Calu3 (cell line): Measurements from ENCODE around the gene MFSD6L. TPM values are rescaled to one million over a fixed set of nuclear protein-coding genes. Genes with fewer than 3 reads are reported as not detected.

Source experiments
- Bru-seq: library from RNA; stranded (reverse); fragments of 400-500 nt; gene quantifications from one replicate; lab custom pipeline; 2021; lab: Mats Ljungman, UMichigan
- BruChase-seq, 2 experiments: library from RNA; stranded (reverse); fragments of 400-500 nt; gene quantifications; one replicate each; lab custom pipeline; 2021; lab: Mats Ljungman, UMichigan
- BruUV-seq: library from RNA; stranded (reverse); fragments of 400-500 nt; replicated peaks from 2 replicates; lab custom pipeline; 2021; lab: Mats Ljungman, UMichigan
- CTCF ChIA-PET: fragments of 300-600 bp; sonication (Branson Sonifier 250); formaldehyde crosslinking; loops from one replicate; lab custom pipeline; 2022; ENCODE audit warnings: antibody characterized with exemption; lab: Charles Lee
- DNase-seq: peaks from one replicate; pipeline ENCODE4 v3.0.0; 2022
- H3K27ac Mint-ChIP-seq: one replicate; pipeline ENCODE4 v1.8.0; 2022; ENCODE audit warnings: mixed read lengths; ENCODE audit not compliant: unreplicated experiment
- H3K27me3 Mint-ChIP-seq: one replicate; pipeline ENCODE4 v1.8.0; 2022; ENCODE audit warnings: mixed read lengths; ENCODE audit not compliant: unreplicated experiment
- H3K36me3 Mint-ChIP-seq: one replicate; pipeline ENCODE4 v1.8.0; 2022; ENCODE audit warnings: mild to moderate bottlenecking, moderate library complexity, mixed read lengths; ENCODE audit not compliant: insufficient read depth, unreplicated experiment
- H3K4me1 Mint-ChIP-seq: one replicate; pipeline ENCODE4 v1.8.0; 2022; ENCODE audit warnings: mild to moderate bottlenecking, low read depth, mixed read lengths; ENCODE audit not compliant: unreplicated experiment
- H3K4me3 Mint-ChIP-seq: one replicate; pipeline ENCODE4 v1.8.0; 2022; ENCODE audit warnings: mild to moderate bottlenecking, low read depth, moderate library complexity, mixed read lengths; ENCODE audit not compliant: unreplicated experiment
- H3K9me3 Mint-ChIP-seq: one replicate; pipeline ENCODE4 v1.8.0; 2022; ENCODE audit warnings: low read depth, mixed read lengths; ENCODE audit not compliant: unreplicated experiment
- CTCF ChIP-seq: fragments of 200-600 bp; IDR thresholded peaks from one replicate; pipeline ENCODE4 v1.8.0; 2022; ENCODE audit warnings: antibody characterized with exemption; ENCODE audit not compliant: unreplicated experiment
- intact Hi-C: fragments of 100-400 bp; cut with micrococcal nuclease; formaldehyde crosslinking; loops from one replicate; pipeline ENCODE4 v1.10.0; 2022; ENCODE audit not compliant: unreplicated experiment
- long read RNA-seq: library from polyadenylated mRNA; stranded (forward); transcript quantifications from one replicate; pipeline ENCODE4 v2.0.0, GENCODE V29; 2022
- total RNA-seq: library from RNA; stranded (reverse); gene quantifications from 2 replicates; pipeline ENCODE4 v1.2.3, GENCODE V29; 2022

MFSD6L gene, protein sequence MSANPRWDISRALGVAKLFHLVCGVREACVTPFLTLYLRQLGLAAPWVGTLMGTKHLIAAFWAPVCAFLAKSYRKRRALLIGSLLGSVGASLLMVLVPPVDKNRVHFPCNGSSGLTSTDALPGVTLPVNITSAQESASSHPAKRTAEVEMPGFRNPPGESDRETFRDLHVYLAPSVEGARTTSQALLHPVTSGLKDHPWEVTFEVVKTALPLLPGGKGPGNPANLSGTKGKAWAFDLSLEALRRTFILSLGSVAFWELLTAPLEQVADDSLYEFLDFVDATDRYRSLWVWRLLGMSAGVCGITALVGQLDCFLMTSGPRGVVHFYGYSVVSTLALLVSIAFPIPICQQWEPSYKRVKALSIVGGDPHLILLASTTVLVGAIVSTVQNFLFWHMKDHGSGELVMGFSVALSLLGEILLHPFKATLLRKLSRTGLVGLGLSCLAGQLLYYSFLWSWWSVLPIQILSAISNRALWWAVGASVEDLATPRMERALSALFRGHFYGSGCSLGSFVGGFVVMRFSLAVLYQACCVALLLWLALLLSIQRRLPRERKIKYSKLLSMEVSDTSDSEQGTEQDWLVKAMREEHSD
- total RNA-seq (0.21 and 0.44 TPM in 2 replicates), Bru-seq, nascent RNA (not detected), BruChase-seq, experiment 1, labeled RNA remaining after a 6-hour chase (percentile 26 among the genes with signal in this experiment), BruChase-seq, experiment 2, labeled RNA remaining after a 2-hour chase (not detected)
- long read RNA-seq, partial matches to known transcripts = 0 of 2 reads
- long read RNA-seq, other reads (novel, unspliced or antisense) = 0 of 2 reads

- Mint-ChIP-seq H3K27me3 (no peaks in the 10 kb centered on the region), H3K4me3 (peak within 1 kb of the TSS; percentile 43), H3K4me1 (no peaks in the 10 kb centered on the region), H3K27ac (no peak within 1 kb of the TSS), H3K9me3 (no peaks in the 10 kb centered on the region), H3K36me3 (no peaks in the 10 kb centered on the region)
- intact Hi-C loops = loop anchor here (2.0 kb wide), 1 partner anchor 96 kb away; no protein-coding TSS in a partner anchor
- DNase-seq = peak; percentile 63
- CTCF ChIA-PET = interaction anchor here (0.6 to 1.0 kb wide), 3 partner anchors 96 to 1075 kb away, joined by 3 to 10 read pairs (median 6); no protein-coding TSS in a partner anchor
- TF ChIP-seq CTCF = no peak
- BruUV-seq = no TSS peak
Measured at GRCh38 chr17:8798846-8799569, at the start of gene MFSD6L. Gene MFSD6L (minus strand): TSS chr17:8799365. CDS start chr17:8799120, 245 bp downstream.

- no peak overlapping the region for H3K4me3 Mint-ChIP-seq
- no TSS peak for BruUV-seq
- H3K27ac Mint-ChIP-seq = no peak overlapping the region
- no peaks in the 10 kb centered on the region for H3K9me3 Mint-ChIP-seq
- intact Hi-C loops = no loop called here
- no peak for DNase-seq
- TF ChIP-seq CTCF = no peak
- H3K4me1 Mint-ChIP-seq = no peaks in the 10 kb centered on the region
- CTCF ChIA-PET = no interaction called here
- no peaks in the 10 kb centered on the region for H3K36me3 Mint-ChIP-seq
- peaks cover 17% of the 10 kb centered on the region for H3K27me3 Mint-ChIP-seq
Measured at GRCh38 chr17:8847891-8848290, 48.7 kb upstream of the MFSD6L start.

- no peak for TF ChIP-seq CTCF
- no TSS peak for BruUV-seq
- intact Hi-C loops = no loop called here
- Mint-ChIP-seq H3K4me1 (no peaks in the 10 kb centered on the region), H3K36me3 (no peaks in the 10 kb centered on the region), H3K27me3 (peaks cover 20% of the 10 kb centered on the region), H3K9me3 (no peaks in the 10 kb centered on the region), H3K4me3 (no peak overlapping the region), H3K27ac (no peak overlapping the region)
- CTCF ChIA-PET = no interaction called here
- DNase-seq = no peak
Measured at GRCh38 chr17:8846768-8847211, 47.6 kb upstream of the MFSD6L start.
